Fibroblast of pulmonary artery (primary cell): ENCODE data around the gene PICK1.
"Not testable (repeated sequence)": the region's sequence is repeated elsewhere in the genome, so short reads cannot be mapped to it uniquely, and the experiment has no call there.

Experiments
- DNase-seq: peaks from one replicate; pipeline ENCODE4 v3.0.0-alpha.2; 2010; ENCODE audit warnings: low read depth
- H3K4me3 ChIP-seq: replicated peaks from 2 replicates; pipeline ENCODE4 v1.5.1; 2011; ENCODE audit warnings: low read depth, mild to moderate bottlenecking, control low read depth, low read length, moderate library complexity
- CTCF ChIP-seq: IDR thresholded peaks from 2 replicates; pipeline ENCODE4 v1.5.1; 2011; ENCODE audit warnings: mild to moderate bottlenecking, control low read depth, low read length, inconsistent platforms; ENCODE audit errors: missing control alignments

The PICK1 gene

GRCh38 chr22:38115423-38116205, 58.4 kb downstream of the PICK1 start:
- no peak for TF ChIP-seq CTCF
- no peak overlapping the region for H3K4me3 ChIP-seq
- no peak for DNase-seq

GRCh38 chr22:38117556-38117955, 60.4 kb downstream of the PICK1 start:
- H3K4me3 ChIP-seq, DNase-seq: not testable (repeated sequence)

- no peak for DNase-seq
- TF ChIP-seq CTCF = no peak
- H3K4me3 ChIP-seq = no peak overlapping the region
These were observed 61.0 kb downstream of the PICK1 start for GRCh38 chr22:38118182-38118581.

GRCh38 chr22:38118747-38119146, 61.5 kb downstream of the PICK1 start:
- not testable (repeated sequence) for H3K4me3 ChIP-seq, DNase-seq

GRCh38 chr22:38120359-38121110, 63.3 kb downstream of the PICK1 start:
- TF ChIP-seq CTCF = no peak
- DNase-seq = no peak

GRCh38 chr22:38122616-38123015, 65.4 kb downstream of the PICK1 start:
- no peak for TF ChIP-seq CTCF
- no peak overlapping the region for H3K4me3 ChIP-seq

More at GRCh38 chr22:38120359-38121110, 63.3 kb downstream of the PICK1 start:
- no peak overlapping the region for H3K4me3 ChIP-seq

GRCh38 chr22:38124236-38124974, 67.2 kb downstream of the PICK1 start:
- no peak overlapping the region for H3K4me3 ChIP-seq
- TF ChIP-seq CTCF = no peak
- DNase-seq = no peak

More at GRCh38 chr22:38122616-38123015, 65.4 kb downstream of the PICK1 start:
- DNase-seq = no peak
